Measurements from ENCODE around the gene MOCOS.

DNA sequence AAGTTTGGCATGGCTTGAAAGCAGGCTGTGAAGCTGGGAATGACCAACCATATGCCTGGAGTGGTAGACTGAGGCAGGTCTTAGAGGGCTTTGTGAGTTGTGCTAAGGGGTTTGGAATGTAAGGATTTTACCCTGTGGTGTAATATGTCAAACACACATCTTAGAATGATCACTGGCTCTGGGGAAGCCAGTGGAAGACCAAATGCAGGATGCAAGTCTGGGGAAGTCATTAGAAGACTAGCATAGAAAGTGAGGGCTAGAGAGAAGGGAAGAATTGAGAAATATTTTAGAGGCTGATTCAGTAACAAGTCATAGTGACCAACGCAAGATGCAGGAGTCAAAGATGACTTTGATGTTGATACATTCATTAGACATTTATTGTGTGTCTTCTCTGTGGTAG, 106.7 kb downstream of the MOCOS start:
- no peak for TF ChIP-seq ZNF558 (CRISPR knock-in tag; IDR thresholded peaks at IDR 0.05; ENCODE audit: borderline replicate concordance)
- TF ChIP-seq HNRNPL (IDR thresholded peaks at IDR 0.05; ENCODE audit: low read depth, low read length), result no peak
- no peak for TF ChIP-seq SP5 (CRISPR knock-in tag; IDR thresholded peaks at IDR 0.05; ENCODE audit: borderline replicate concordance, low read depth)
- TF ChIP-seq SMYD3 (CRISPR knock-in tag; IDR thresholded peaks at IDR 0.05), result no peak
- no peak for TF ChIP-seq ZNF839 (CRISPR knock-in tag; IDR thresholded peaks at IDR 0.05; ENCODE audit: borderline replicate concordance)
- TF ChIP-seq GTF2F1 (IDR thresholded peaks at IDR 0.05; ENCODE audit: low read length), result no peak
